Keratinocyte (primary cell): Measurements from ENCODE around the gene ACBD6. TPM values are rescaled to one million over a fixed set of nuclear protein-coding genes. Genes with fewer than 3 reads are reported as not detected.

Experiments
- DNase-seq: peaks from one replicate; pipeline ENCODE4 v3.0.0-alpha.2; 2011; ENCODE audit warnings: low read depth, missing footprints, low spot score
- FAIRE-seq: peaks from 2 replicates; lab custom pipeline; 2011; peaks lifted over from hg19 to GRCh38; lab: Jason Lieb, UNC
- H2AFZ ChIP-seq: 2 replicates; pipeline ENCODE4 v1.6.0; 2012; ENCODE audit warnings: low read length, control low read depth, inconsistent platforms; ENCODE audit not compliant: control insufficient read depth
- H3K27ac ChIP-seq: 2 replicates; pipeline ENCODE4 v1.5.1; 2011; ENCODE audit warnings: low read length; ENCODE audit not compliant: control insufficient read depth, insufficient read depth
- H3K27me3 ChIP-seq: 3 replicates; pipeline ENCODE4 v1.6.0; 2011; ENCODE audit warnings: low read length; ENCODE audit not compliant: control insufficient read depth, insufficient read depth; ENCODE audit errors: extremely low read depth
- H3K36me3 ChIP-seq, 2 experiments: 2 replicates in 1 of 2; 3 replicates in 1 of 2; pipeline ENCODE4 v1.5.1; 2011; ENCODE audit warnings: low read length in 2 of 2, mild to moderate bottlenecking in 1 of 2; ENCODE audit not compliant: control insufficient read depth in 2 of 2, insufficient read depth in 2 of 2; ENCODE audit errors: extremely low read depth in 1 of 2
- H3K4me1 ChIP-seq: 3 replicates; pipeline ENCODE4 v1.5.1; 2011; ENCODE audit warnings: low read length; ENCODE audit not compliant: control insufficient read depth, insufficient read depth; ENCODE audit errors: extremely low read depth
- H3K4me2 ChIP-seq: 3 replicates; pipeline ENCODE4 v1.6.0; 2011; ENCODE audit warnings: low read depth, low read length; ENCODE audit not compliant: control insufficient read depth, insufficient read depth; ENCODE audit errors: extremely low read depth
- H3K4me3 ChIP-seq, 3 experiments: fragments of 200-600 bp in 1 of 3; sonication (generic) in 1 of 3; 2 replicates in 2 of 3; 3 replicates in 1 of 3; pipeline ENCODE4 v1.5.1; 2011 to 2016; ENCODE audit warnings: low read length in 3 of 3, mild to moderate bottlenecking in 3 of 3, control low read depth in 2 of 3, inconsistent platforms in 1 of 3, low read depth in 1 of 3, mixed read lengths in 1 of 3, mixed run types in 1 of 3, moderate library complexity in 1 of 3; ENCODE audit not compliant: control insufficient read depth in 2 of 3, insufficient read depth in 2 of 3; ENCODE audit errors: extremely low read depth in 1 of 3
- H3K79me2 ChIP-seq: 2 replicates; pipeline ENCODE4 v1.6.0; 2012; ENCODE audit warnings: low read length; ENCODE audit not compliant: control insufficient read depth, insufficient read depth
- H3K9ac ChIP-seq: 3 replicates; pipeline ENCODE4 v1.6.0; 2011; ENCODE audit warnings: low read length; ENCODE audit not compliant: control insufficient read depth, insufficient read depth; ENCODE audit errors: extremely low read depth
- H3K9me1 ChIP-seq: 3 replicates; pipeline ENCODE4 v1.6.0; 2011; ENCODE audit warnings: low read length; ENCODE audit not compliant: control insufficient read depth, insufficient read depth; ENCODE audit errors: extremely low read depth
- H3K9me3 ChIP-seq: 2 replicates; pipeline ENCODE4 v1.5.1; 2012; ENCODE audit warnings: low read depth, low read length; ENCODE audit not compliant: control insufficient read depth
- H4K20me1 ChIP-seq: 3 replicates; pipeline ENCODE4 v1.6.0; 2011; ENCODE audit warnings: low read length; ENCODE audit not compliant: control insufficient read depth, insufficient read depth; ENCODE audit errors: extremely low read depth
- EZH2 ChIP-seq: IDR thresholded peaks from one replicate; pipeline ENCODE4 v1.6.1; 2012; ENCODE audit warnings: inconsistent platforms, mild to moderate bottlenecking, low read length, moderate library complexity
- dilution Hi-C: fragments of 300-500 bp; cut with MboI; formaldehyde crosslinking; loops from one replicate; pipeline ENCODE4 v1.7.0; 2020; ENCODE audit warnings: low sequenced_read_pairs; ENCODE audit not compliant: extremely low pct_ligation_motif_present
- polyA plus RNA-seq, 5 experiments: library from polyadenylated mRNA; depleted of rRNA in 3 of 5; stranded (reverse) in 3 of 5; stranded (forward) in 1 of 5; unstranded in 1 of 5; fragments of >200 nt; gene quantifications; 1 replicate in 1 of 5; 2 replicates in 3 of 5; 3 replicates in 1 of 5; pipeline versions ENCODE4 v1.2.1 to v1.2.3, GENCODE V29; 2011 to 2012; ENCODE audit warnings: missing spikeins in 2 of 5, low read depth in 1 of 5, low replicate concordance in 1 of 5
- TF ChIP-seq, protein P1 (sequence below), 3 experiments: IDR thresholded peaks in 1 of 3; conservative IDR thresholded peaks in 1 of 3; optimal IDR thresholded peaks in 1 of 3; 2 replicates in 2 of 3; 3 replicates in 1 of 3; pipeline versions ENCODE3 to v1.5.1; 2011; ENCODE audit warnings: low read length in 3 of 3, mild to moderate bottlenecking in 3 of 3, moderate library complexity in 2 of 3, control low read depth in 1 of 3, inconsistent platforms in 1 of 3; ENCODE audit not compliant: insufficient read depth in 2 of 3; ENCODE audit errors: extremely low read depth in 1 of 3

The ACBD6 gene
- polyA plus RNA-seq, 1 donor (not counting 4 experiments of a cell fraction or from before 2014, with no cell fraction given): 47.5 TPM

- dilution Hi-C loops: loop anchor here (25.0 kb wide), 1 partner anchor 354 kb away; no protein-coding TSS in a partner anchor
These were observed 6.3 kb upstream of the ACBD6 start for GRCh38 chr1:180508725-180509097.

GRCh38 chr1:180507795-180508724 is 5.7 kb upstream of the ACBD6 start:
- FAIRE-seq: no peak
- Histone ChIP-seq H3K9ac (no peak overlapping the region), H3K27ac (no peak overlapping the region), H3K9me1 (no peaks in the 10 kb centered on the region), H3K27me3 (no peaks in the 10 kb centered on the region), H3K79me2 (no peaks in the 10 kb centered on the region), H3K4me3 (no peak overlapping the region), H3K4me1 (peaks cover 5% of the 10 kb centered on the region), H3K9me3 (no peaks in the 10 kb centered on the region), H2AFZ (peak overlapping the region; percentile 47), H3K4me2 (no peak overlapping the region), H3K36me3 (no peaks in the 10 kb centered on the region), H4K20me1 (no peaks in the 10 kb centered on the region)
- dilution Hi-C loops: loop anchor here (25.0 kb wide), 1 partner anchor 354 kb away; no protein-coding TSS in a partner anchor
- TF ChIP-seq EZH2: no peak
- TF ChIP-seq, protein P1, sequence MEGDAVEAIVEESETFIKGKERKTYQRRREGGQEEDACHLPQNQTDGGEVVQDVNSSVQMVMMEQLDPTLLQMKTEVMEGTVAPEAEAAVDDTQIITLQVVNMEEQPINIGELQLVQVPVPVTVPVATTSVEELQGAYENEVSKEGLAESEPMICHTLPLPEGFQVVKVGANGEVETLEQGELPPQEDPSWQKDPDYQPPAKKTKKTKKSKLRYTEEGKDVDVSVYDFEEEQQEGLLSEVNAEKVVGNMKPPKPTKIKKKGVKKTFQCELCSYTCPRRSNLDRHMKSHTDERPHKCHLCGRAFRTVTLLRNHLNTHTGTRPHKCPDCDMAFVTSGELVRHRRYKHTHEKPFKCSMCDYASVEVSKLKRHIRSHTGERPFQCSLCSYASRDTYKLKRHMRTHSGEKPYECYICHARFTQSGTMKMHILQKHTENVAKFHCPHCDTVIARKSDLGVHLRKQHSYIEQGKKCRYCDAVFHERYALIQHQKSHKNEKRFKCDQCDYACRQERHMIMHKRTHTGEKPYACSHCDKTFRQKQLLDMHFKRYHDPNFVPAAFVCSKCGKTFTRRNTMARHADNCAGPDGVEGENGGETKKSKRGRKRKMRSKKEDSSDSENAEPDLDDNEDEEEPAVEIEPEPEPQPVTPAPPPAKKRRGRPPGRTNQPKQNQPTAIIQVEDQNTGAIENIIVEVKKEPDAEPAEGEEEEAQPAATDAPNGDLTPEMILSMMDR (optimal IDR thresholded peaks at IDR 0.05 in 1 of 3, IDR thresholded peaks at IDR 0.05 in 1 of 3, conservative IDR thresholded peaks at IDR 0.05 in 1 of 3; ENCODE audit: extremely low read depth in 1 of 3, insufficient read depth in 2 of 3, low read length in 3 of 3): peak in 1 of 3 experiments; percentile 23
- DNase-seq: no peak

More at GRCh38 chr1:180508725-180509097, 6.3 kb upstream of the ACBD6 start:
- Histone ChIP-seq H3K9ac (no peak overlapping the region), H3K9me1 (no peaks in the 10 kb centered on the region), H4K20me1 (no peaks in the 10 kb centered on the region), H3K79me2 (no peaks in the 10 kb centered on the region), H3K36me3 (no peaks in the 10 kb centered on the region), H3K27ac (no peak overlapping the region), H3K9me3 (no peaks in the 10 kb centered on the region), H3K4me3 (no peak overlapping the region), H3K4me2 (no peak overlapping the region), H3K27me3 (no peaks in the 10 kb centered on the region), H3K4me1 (no peaks in the 10 kb centered on the region), H2AFZ (no peak overlapping the region)
- DNase-seq (no peak), FAIRE-seq (no peak)
- TF ChIP-seq EZH2: no peak
- TF ChIP-seq, protein P1 (optimal IDR thresholded peaks at IDR 0.05 in 1 of 3, IDR thresholded peaks at IDR 0.05 in 1 of 3, conservative IDR thresholded peaks at IDR 0.05 in 1 of 3; ENCODE audit: extremely low read depth in 1 of 3, insufficient read depth in 2 of 3, low read length in 3 of 3): no peak
